Measurements from ENCODE around the gene RBM38.

RBM38 gene

GRCh38 chr20:57390604-57391438 is at the start of gene RBM38:
TSS of gene RBM38 (plus strand) at chr20:57391396. CDS start at chr20:57391582, 186 bp downstream.
- TF ChIP-seq CTCF (IDR thresholded peaks at IDR 0.05), result no peak

GRCh38 chr20:57341663-57342062 is 49.5 kb upstream of the RBM38 start:
- no peak for TF ChIP-seq CTCF (IDR thresholded peaks at IDR 0.05)

GRCh38 chr20:57342829-57343228 is 48.4 kb upstream of the RBM38 start:
- TF ChIP-seq CTCF (IDR thresholded peaks at IDR 0.05), result no peak

GRCh38 chr20:57346477-57346876 is 44.7 kb upstream of the RBM38 start:
- peak; percentile 79 for TF ChIP-seq CTCF (IDR thresholded peaks at IDR 0.05)

- TF ChIP-seq CTCF (IDR thresholded peaks at IDR 0.05), result no peak
These were observed 43.8 kb upstream of the RBM38 start for GRCh38 chr20:57347393-57347792.

- TF ChIP-seq CTCF (IDR thresholded peaks at IDR 0.05), result no peak
These were observed 41.0 kb upstream of the RBM38 start for GRCh38 chr20:57350081-57350710.

- TF ChIP-seq CTCF (IDR thresholded peaks at IDR 0.05), result no peak
These were observed 40.0 kb upstream of the RBM38 start, which contains the start of gene RAE1 for GRCh38 chr20:57351042-57351783. TSS of gene RAE1 (plus strand) at chr20:57351255. CDS start at chr20:57354039, 2,784 bp downstream.
